H1 (cell line): ENCODE measurements around the gene NPFFR2. TPM values are rescaled to one million over a fixed set of nuclear protein-coding genes. Genes with fewer than 3 reads are reported as not detected.

Experiments
- JUN ChIP-seq: IDR thresholded peaks from 2 replicates; pipeline ENCODE4 v1.6.1; 2011; ENCODE audit warnings: low read depth, mild to moderate bottlenecking, improper control_type of control experiment, low read length
- TEAD4 ChIP-seq: IDR thresholded peaks from 2 replicates; pipeline ENCODE4 v1.6.1; 2012; ENCODE audit warnings: low read depth, low read length, inconsistent platforms, mixed read lengths
- polyA plus RNA-seq, 7 experiments: library from polyadenylated mRNA; depleted of rRNA in 3 of 7; stranded (reverse) in 5 of 7; unstranded in 2 of 7; fragments of >200 nt in 5 of 7; fragments of 200-250 nt in 2 of 7; gene quantifications; 1 replicate in 5 of 7; 2 replicates in 1 of 7; 4 replicates in 1 of 7; pipeline versions ENCODE4 v1.2.1 to v1.2.3, GENCODE V29; 2011 to 2013; ENCODE audit warnings: missing spikeins in 2 of 7, mixed read lengths in 2 of 7
- total RNA-seq: library from RNA; stranded (reverse); fragmentation: NEBNext Ultra II Directional; extraction: Animal tissue kit (Norgen Biotek cat#: 25700); gene quantifications from 2 replicates; pipeline ENCODE4 v1.2.1, GENCODE V29; 2021
- TF ChIP-seq, protein P1 (sequence below): IDR thresholded peaks from 2 replicates; pipeline ENCODE4 v1.6.1; 2011; ENCODE audit warnings: low read length, improper control_type of control experiment

NPFFR2 gene
- total and polyA plus RNA-seq, 2 of the 8 experiments (the other 6 are each of a cell fraction or from before 2014, with no cell fraction given) = 0.26 to 0.53 TPM

- TF ChIP-seq TEAD4 (no peak), JUN (no peak)
- TF ChIP-seq, protein P1, sequence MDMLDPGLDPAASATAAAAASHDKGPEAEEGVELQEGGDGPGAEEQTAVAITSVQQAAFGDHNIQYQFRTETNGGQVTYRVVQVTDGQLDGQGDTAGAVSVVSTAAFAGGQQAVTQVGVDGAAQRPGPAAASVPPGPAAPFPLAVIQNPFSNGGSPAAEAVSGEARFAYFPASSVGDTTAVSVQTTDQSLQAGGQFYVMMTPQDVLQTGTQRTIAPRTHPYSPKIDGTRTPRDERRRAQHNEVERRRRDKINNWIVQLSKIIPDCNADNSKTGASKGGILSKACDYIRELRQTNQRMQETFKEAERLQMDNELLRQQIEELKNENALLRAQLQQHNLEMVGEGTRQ = no peak
These were observed 80.1 kb downstream of the NPFFR2 start (continued) for GRCh38 chr4:72111863-72112262.
